Fibroblast of pulmonary artery (primary cell): ENCODE results near the gene KIF20B.
"Not testable (repeated sequence)": the region's sequence is repeated elsewhere in the genome, so short reads cannot be mapped to it uniquely, and the experiment has no call there.

Experiments
- DNase-seq: peaks from one replicate; pipeline ENCODE4 v3.0.0-alpha.2; 2010; ENCODE audit warnings: low read depth
- H3K4me3 ChIP-seq: replicated peaks from 2 replicates; pipeline ENCODE4 v1.5.1; 2011; ENCODE audit warnings: low read depth, mild to moderate bottlenecking, control low read depth, low read length, moderate library complexity
- CTCF ChIP-seq: IDR thresholded peaks from 2 replicates; pipeline ENCODE4 v1.5.1; 2011; ENCODE audit warnings: mild to moderate bottlenecking, control low read depth, low read length, inconsistent platforms; ENCODE audit errors: missing control alignments

The KIF20B gene

GRCh38 chr10:89738551-89739209 is 37.3 kb downstream of the KIF20B start:
- TF ChIP-seq CTCF: no peak
- DNase-seq: no peak
- H3K4me3 ChIP-seq: no peak overlapping the region

DNA sequence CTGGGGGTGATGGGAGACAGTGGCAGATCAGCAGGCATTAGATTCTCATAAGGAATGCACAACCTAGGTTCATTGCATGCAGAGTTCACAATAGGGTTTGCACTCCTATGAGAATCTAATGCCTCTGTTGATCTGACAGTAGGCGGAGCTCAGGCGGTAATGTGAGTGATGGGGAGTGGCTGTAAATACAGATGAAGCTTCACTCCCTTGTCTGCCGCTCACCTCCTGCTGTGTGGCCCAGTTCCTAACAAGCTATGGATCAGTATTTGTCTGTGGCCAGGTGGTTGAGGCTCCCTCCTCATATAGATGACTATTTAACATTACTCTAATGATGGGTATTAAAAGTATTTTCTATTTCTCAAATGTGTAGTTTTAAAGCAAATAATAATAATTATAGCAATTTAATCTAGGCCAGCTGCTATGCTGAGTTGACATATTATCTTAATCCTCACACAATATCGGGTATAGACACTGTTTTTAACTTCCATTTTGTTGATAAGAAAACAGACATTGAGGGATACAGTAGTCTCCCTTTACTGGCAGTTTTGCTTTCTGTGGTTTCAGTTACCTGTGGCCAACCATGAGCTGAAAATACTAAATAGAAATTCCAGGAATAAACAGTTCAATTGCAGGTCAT is 39.9 kb downstream of the KIF20B start:
- no peak for TF ChIP-seq CTCF
- no peak for DNase-seq
- H3K4me3 ChIP-seq: no peak overlapping the region

- no peak for TF ChIP-seq CTCF
- H3K4me3 ChIP-seq: no peak overlapping the region
- peak; percentile 15 for DNase-seq
Measured at GRCh38 chr10:89744026-89744425, 42.6 kb downstream of the KIF20B start.

GRCh38 chr10:89745903-89746302 is 44.5 kb downstream of the KIF20B start:
- no peak overlapping the region for H3K4me3 ChIP-seq
- no peak for TF ChIP-seq CTCF
- no peak for DNase-seq

DNA sequence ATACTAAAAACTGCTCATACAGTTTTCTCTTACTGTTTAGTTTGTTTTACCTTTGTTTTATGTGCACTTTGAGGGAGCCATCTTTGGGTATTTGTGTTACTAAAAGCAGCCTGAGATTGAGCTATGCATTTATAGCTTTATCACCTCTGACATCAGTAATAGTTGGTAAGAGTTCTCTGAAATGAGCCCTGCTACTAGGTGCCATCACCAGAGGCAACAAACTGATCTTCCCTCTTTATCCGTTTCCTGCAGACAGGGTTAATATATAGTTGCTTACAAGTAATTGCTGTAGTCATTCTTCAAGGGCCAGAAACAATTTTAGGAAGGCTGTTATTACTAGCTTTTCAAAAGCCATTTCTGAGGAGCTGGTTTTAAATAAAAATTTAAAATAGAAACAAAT is 49.1 kb downstream of the KIF20B start:
- no peak for DNase-seq
- H3K4me3 ChIP-seq: no peak overlapping the region
- no peak for TF ChIP-seq CTCF

DNA sequence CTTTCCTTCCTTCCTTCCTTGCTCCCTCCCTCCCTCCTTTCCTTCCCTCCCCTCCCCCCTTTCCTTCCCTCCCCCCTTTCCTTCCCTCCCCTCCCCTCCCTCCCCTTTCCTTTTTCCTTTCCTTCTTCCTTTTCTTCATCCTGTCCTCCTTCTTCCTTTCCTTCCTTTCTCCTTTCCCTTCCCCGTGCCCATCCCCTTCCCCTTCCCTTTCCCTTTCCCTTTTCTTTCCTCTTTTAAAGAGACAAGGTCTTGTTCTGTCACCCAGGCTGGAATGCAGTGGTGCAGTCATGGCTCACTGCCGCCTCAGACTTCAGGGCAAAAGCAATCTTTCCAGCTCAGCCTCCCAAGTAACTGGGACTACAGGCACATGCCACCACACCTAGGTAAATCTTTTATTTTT is 54.0 kb downstream of the KIF20B start:
- no peak for DNase-seq
- no peak overlapping the region for H3K4me3 ChIP-seq
- TF ChIP-seq CTCF: no peak

DNA sequence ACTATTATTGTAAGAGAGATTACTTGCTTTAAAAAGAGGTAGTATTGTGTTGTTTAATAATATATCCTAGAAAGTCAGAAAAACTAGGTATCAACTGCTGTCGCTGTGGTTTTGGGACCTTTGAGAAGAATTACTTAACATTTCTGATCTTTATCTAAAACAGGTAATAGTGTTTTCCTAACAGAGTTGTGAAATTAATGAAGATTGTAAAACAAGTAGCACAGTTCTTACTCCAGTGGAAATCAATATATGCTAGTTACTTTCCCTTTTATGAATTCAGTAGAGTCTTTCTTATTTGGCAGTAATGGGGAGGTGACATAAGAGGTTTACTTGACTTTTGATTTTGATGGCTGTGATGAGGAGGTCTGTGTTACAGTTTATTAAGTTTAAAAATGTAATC is 58.1 kb downstream of the KIF20B start:
- DNase-seq: no peak
- no peak overlapping the region for H3K4me3 ChIP-seq
- TF ChIP-seq CTCF: no peak

GRCh38 chr10:89763671-89764070 is 62.3 kb downstream of the KIF20B start:
- H3K4me3 ChIP-seq, DNase-seq: not testable (repeated sequence)
